Spleen (tissue), 11 donors: Measurements from ENCODE around the gene IGFBP3. TPM values are rescaled to one million over a fixed set of nuclear protein-coding genes. Genes with fewer than 3 reads are reported as not detected.

Experiments
- DNase-seq: peaks from one replicate; pipeline ENCODE4 v3.0.0-alpha.2; 2020
- H3K27ac ChIP-seq, 8 donors: fragments of 200-600 bp; sonication (generic) in 7 of 8; 1 replicate in 4 of 8; 2 replicates in 4 of 8; pipeline versions ENCODE4 v1.5.0 to v1.8.0; 2016 to 2021; ENCODE audit warnings: inconsistent platforms in 4 of 8, mild to moderate bottlenecking in 4 of 8, moderate library complexity in 1 of 8
- H3K27me3 ChIP-seq, 7 donors: fragments of 200-600 bp; sonication (generic) in 6 of 7; replicated peaks in 1 of 7; 1 replicate in 4 of 7; 2 replicates in 3 of 7; pipeline versions ENCODE4 v1.5.0 to v1.8.0; 2016 to 2021; ENCODE audit warnings: inconsistent platforms in 3 of 7, mild to moderate bottlenecking in 1 of 7
- H3K36me3 ChIP-seq, 6 donors: fragments of 200-600 bp; sonication (generic) in 5 of 6; 1 replicate in 4 of 6; 2 replicates in 2 of 6; pipeline versions ENCODE4 v1.5.0 to v1.8.0; 2016 to 2021; ENCODE audit warnings: inconsistent platforms in 2 of 6
- H3K4me1 ChIP-seq, 6 donors: fragments of 200-600 bp; sonication (generic) in 5 of 6; 1 replicate in 3 of 6; 2 replicates in 3 of 6; pipeline versions ENCODE4 v1.5.0 to v1.8.0; 2016 to 2021; ENCODE audit warnings: inconsistent platforms in 3 of 6
- H3K4me3 ChIP-seq, 8 donors: fragments of 200-600 bp; sonication (generic) in 7 of 8; 1 replicate in 4 of 8; 2 replicates in 4 of 8; pipeline versions ENCODE4 v1.5.0 to v1.8.0; 2016 to 2021; ENCODE audit warnings: inconsistent platforms in 4 of 8, mild to moderate bottlenecking in 4 of 8, moderate library complexity in 2 of 8
- H3K9me3 ChIP-seq, 8 donors: fragments of 200-600 bp; sonication (generic) in 7 of 8; 1 replicate in 4 of 8; 2 replicates in 4 of 8; pipeline versions ENCODE4 v1.5.0 to v1.8.0; 2016 to 2021; ENCODE audit warnings: inconsistent platforms in 4 of 8
- CTCF ChIP-seq, 11 experiments: fragments of 200-600 bp in 7 of 11; fragments of 450-650 bp in 4 of 11; sonication (generic) in 4 of 11; IDR thresholded peaks in 8 of 11; conservative IDR thresholded peaks in 3 of 11; 1 replicate in 7 of 11; 2 replicates in 4 of 11; pipeline versions ENCODE4 v1.4.0 to v1.8.0; 2016 to 2021; ENCODE audit warnings: antibody characterized with exemption in 11 of 11, inconsistent platforms in 4 of 11, mild to moderate bottlenecking in 1 of 11
- POLR2A ChIP-seq, 3 donors: fragments of 450-650 bp; IDR thresholded peaks; one replicate each; pipeline ENCODE4 v1.5.1; 2017; ENCODE audit warnings: antibody characterized with exemption in 3 of 3, mild to moderate bottlenecking in 1 of 3
- POLR2AphosphoS5 ChIP-seq, 3 donors: sonication (generic); formaldehyde crosslinking; IDR thresholded peaks; one replicate each; pipeline ENCODE4 v1.5.1; 2017; ENCODE audit warnings: antibody characterized with exemption in 3 of 3
- WGBS, 5 donors: extraction: QIAGEN DNeasy Blood & Tissue Kit in 3 of 5; methylation state at CpG; one replicate each; pipeline versions ENCODE4 v1.1.5 to v1.1.7; 2013 to 2018; 5-methylcytosine and 5-hydroxymethylcytosine counted together
- intact Hi-C: fragments of 100-400 bp; cut with DNase I; formaldehyde crosslinking; loops from one replicate; pipeline ENCODE4 v1.15.0; 2023; ENCODE audit warnings: low total_unique reads
- polyA plus RNA-seq, 3 donors: library from polyadenylated mRNA; stranded (reverse); fragments of 200-250 nt; gene quantifications; one replicate each; pipeline ENCODE4 v1.2.1, GENCODE V29; 2013
- total RNA-seq, 7 donors: library from RNA; depleted of rRNA in 3 of 7; stranded (reverse); fragments of >200 nt in 3 of 7; fragmentation: NEBNext Ultra II Directional in 4 of 7; extraction: Animal tissue kit (Norgen Biotek cat#: 25700) in 4 of 7; gene quantifications; one replicate each; pipeline versions ENCODE4 v1.1.0 to v1.2.1, GENCODE V29; 2016 to 2021
- donor health status: healthy with polysubstance abuse.
- donor health status: DM: no; HTN: no; CAD: no; lungs with moderate emphysema.
- donor health status: DM: no; HTN: no; CAD: no.
- donor health status: Bipolar disorder and iron deficiency.
- donor health status: healthy.
- donor health status: DM: no; HTN: no; CAD: no.
- donor health status: DM: yes; HTN: yes; CAD: no.

Gene IGFBP3
- total and polyA plus RNA-seq, 10 donors = 27.2 to 165 (median 79.8) TPM

- TF ChIP-seq POLR2A (IDR thresholded peaks at IDR 0.05) (no peak), CTCF (IDR thresholded peaks at IDR 0.05 in 8 of 11, conservative IDR thresholded peaks at IDR 0.05 in 3 of 11) (no peak), POLR2AphosphoS5 (IDR thresholded peaks at IDR 0.05) (no peak)
- H3K27ac ChIP-seq = no peak overlapping the region
- no peak for DNase-seq
- no peaks in the 10 kb centered on the region for H3K9me3 ChIP-seq
- H3K36me3 ChIP-seq = no peaks in the 10 kb centered on the region
- peaks cover 5 to 45% (median 34%) of the 10 kb centered on the region in 6 donors for H3K4me1 ChIP-seq
- WGBS, 5 donors = 55 to 65% (median 58%) methylated on average over 6 of the region's 6 CpGs
- intact Hi-C loops = loop anchor here (5.0 to 10.0 kb wide), 3 partner anchors 428 to 1251 kb away; no protein-coding TSS in a partner anchor
- H3K27me3 ChIP-seq = peaks cover 0 to 61% (median 30%) of the 10 kb centered on the region in 7 donors
- H3K4me3 ChIP-seq = no peak overlapping the region
Observed at GRCh38 chr7:45923818-45924217, 2.7 kb upstream of the IGFBP3 start.

GRCh38 chr7:45923290-45923689 lies 2.2 kb upstream of the IGFBP3 start:
- Histone ChIP-seq H3K36me3 (no peaks in the 10 kb centered on the region), H3K9me3 (no peaks in the 10 kb centered on the region), H3K27me3 (peaks cover 0 to 67% (median 35%) of the 10 kb centered on the region in 7 donors), H3K4me3 (peak overlapping the region in 5 of 8 donors; percentile 5 to 68 (median 18)), H3K27ac (peak overlapping the region in 4 of 8 donors; percentile 51 to 66 (median 60)), H3K4me1 (peaks cover 5 to 50% (median 34%) of the 10 kb centered on the region in 6 donors)
- TF ChIP-seq POLR2AphosphoS5 (IDR thresholded peaks at IDR 0.05) (no peak), POLR2A (IDR thresholded peaks at IDR 0.05) (no peak), CTCF (IDR thresholded peaks at IDR 0.05 in 8 of 11, conservative IDR thresholded peaks at IDR 0.05 in 3 of 11) (peak; percentile 31 to 79 (median 70))
- WGBS, 5 donors = 8 to 11% (median 9%) methylated on average over 9 of the region's 9 CpGs
- intact Hi-C loops = loop anchor here (5.0 to 10.0 kb wide), 3 partner anchors 429 to 1252 kb away; no protein-coding TSS in a partner anchor
- peak; percentile 86 for DNase-seq

GRCh38 chr7:45922810-45923209 lies 1.7 kb upstream of the IGFBP3 start:
- DNase-seq = no peak
- H3K4me3 ChIP-seq = peak overlapping the region in 6 of 8 donors; percentile 4 to 68 (median 15)
- intact Hi-C loops = loop anchor here (5.0 to 10.0 kb wide), 3 partner anchors 429 to 1252 kb away; no protein-coding TSS in a partner anchor
- peaks cover 0 to 72% (median 35%) of the 10 kb centered on the region in 7 donors for H3K27me3 ChIP-seq
- no peak for TF ChIP-seq CTCF (IDR thresholded peaks at IDR 0.05 in 8 of 11, conservative IDR thresholded peaks at IDR 0.05 in 3 of 11)
- TF ChIP-seq POLR2AphosphoS5 (IDR thresholded peaks at IDR 0.05) = no peak
- no peak for TF ChIP-seq POLR2A (IDR thresholded peaks at IDR 0.05)
- WGBS, 5 donors = 2 to 5% (median 4%) methylated on average over 11 of the region's 11 CpGs
- no peaks in the 10 kb centered on the region for H3K9me3 ChIP-seq
- H3K36me3 ChIP-seq = no peaks in the 10 kb centered on the region
- peak overlapping the region in 4 of 8 donors; percentile 51 to 66 (median 60) for H3K27ac ChIP-seq
- peaks cover 5 to 54% (median 36%) of the 10 kb centered on the region in 6 donors for H3K4me1 ChIP-seq

GRCh38 chr7:45921699-45922519 lies 837 bp upstream of the IGFBP3 start:
- 4 to 8% (median 5%) methylated on average over 36 of the region's 36 CpGs for WGBS, 5 donors
- Histone ChIP-seq H3K4me1 (peaks cover 5 to 59% (median 40%) of the 10 kb centered on the region in 6 donors), H3K27me3 (peaks cover 0 to 81% (median 39%) of the 10 kb centered on the region in 7 donors), H3K27ac (peak overlapping the region in 4 of 8 donors; percentile 51 to 67 (median 63)), H3K4me3 (peak overlapping the region in 7 of 8 donors; percentile 32 to 68 (median 40)), H3K36me3 (no peaks in the 10 kb centered on the region), H3K9me3 (no peaks in the 10 kb centered on the region)
- TF ChIP-seq CTCF (IDR thresholded peaks at IDR 0.05 in 8 of 11, conservative IDR thresholded peaks at IDR 0.05 in 3 of 11) (peak in 10 of 11 experiments; percentile 26 to 76 (median 62)), POLR2AphosphoS5 (IDR thresholded peaks at IDR 0.05) (no peak)
- DNase-seq = no peak
- intact Hi-C loops = loop anchor here (5.0 to 10.0 kb wide), 3 partner anchors 430 to 1253 kb away; no protein-coding TSS in a partner anchor
